ENCODE measurements around the gene OPTC.
"Not testable (repeated sequence)": the region's sequence is repeated elsewhere in the genome, so short reads cannot be mapped to it uniquely, and the experiment has no call there.

OPTC gene

GRCh38 chr1:203465948-203466347, 28.0 kb upstream of the OPTC start:
- DNase-seq, result no peak

GRCh38 chr1:203466906-203467549, 26.9 kb upstream of the OPTC start:
- not testable (repeated sequence) for DNase-seq

GRCh38 chr1:203467550-203467921, 26.4 kb upstream of the OPTC start:
- DNase-seq, result no peak

GRCh38 chr1:203468326-203468725, 25.6 kb upstream of the OPTC start:
- no peak for DNase-seq

GRCh38 chr1:203470240-203470639, 23.7 kb upstream of the OPTC start:
- DNase-seq, result no peak

GRCh38 chr1:203471841-203472240, 22.1 kb upstream of the OPTC start:
- no peak for DNase-seq

- DNase-seq, result no peak
Observed at GRCh38 chr1:203473281-203473680, 20.7 kb upstream of the OPTC start.

GRCh38 chr1:203473781-203474305, 20.1 kb upstream of the OPTC start:
- no peak for DNase-seq

GRCh38 chr1:203475012-203475981, 18.7 kb upstream of the OPTC start, which contains the start of gene PRELP:
Gene PRELP (plus strand): TSS chr1:203475806. CDS start chr1:203483185, 7,379 bp downstream.
- no peak for DNase-seq

GRCh38 chr1:203476216-203476814, 17.6 kb upstream of the OPTC start:
- DNase-seq, result no peak

GRCh38 chr1:203477748-203478147, 16.2 kb upstream of the OPTC start:
- no peak for DNase-seq

GRCh38 chr1:203478231-203478630, 15.7 kb upstream of the OPTC start:
- no peak for DNase-seq

- no peak for DNase-seq
Observed at GRCh38 chr1:203478986-203479385, 15.0 kb upstream of the OPTC start.

GRCh38 chr1:203479646-203480045, 14.3 kb upstream of the OPTC start:
- no peak for DNase-seq

GRCh38 chr1:203480084-203480483, 13.9 kb upstream of the OPTC start:
- no peak for DNase-seq

GRCh38 chr1:203480525-203481084, 13.3 kb upstream of the OPTC start:
- peak; percentile 42 for DNase-seq

- DNase-seq, result no peak
Observed at GRCh38 chr1:203481196-203481595, 12.8 kb upstream of the OPTC start.

GRCh38 chr1:203486618-203487370, 7.2 kb upstream of the OPTC start:
- DNase-seq, result no peak

GRCh38 chr1:203488539-203488938, 5.4 kb upstream of the OPTC start:
- DNase-seq, result no peak

- DNase-seq, result no peak
Observed at GRCh38 chr1:203490607-203491006, 3.3 kb upstream of the OPTC start.

GRCh38 chr1:203491664-203492063, 2.3 kb upstream of the OPTC start:
- no peak for DNase-seq

GRCh38 chr1:203492082-203492747, 1.7 kb upstream of the OPTC start:
- DNase-seq, result no peak
